Tibial nerve (tissue), 4 donors: ENCODE results near the gene B3GNT9. TPM values are rescaled to one million over a fixed set of nuclear protein-coding genes. Genes with fewer than 3 reads are reported as not detected.
A peak's percentile ranks its signal among the peaks of the same experiment; 100 is the strongest.

Experiments used
- DNase-seq, 2 donors: peaks; one replicate each; pipeline ENCODE4 v3.0.0-alpha.2; 2019; ENCODE audit warnings: low spot score in 2 of 2
- H3K27ac ChIP-seq, 4 donors: fragments of 200-600 bp; sonication (generic) in 3 of 4; one replicate each; pipeline ENCODE4 v1.5.1; 2017 to 2019; ENCODE audit warnings: mild to moderate bottlenecking in 1 of 4
- H3K27me3 ChIP-seq, 2 donors: fragments of 200-600 bp; sonication (generic) in 1 of 2; one replicate each; pipeline versions ENCODE4 v1.5.1 to v1.6.0; 2017 to 2019
- H3K36me3 ChIP-seq, 3 donors: fragments of 200-600 bp; sonication (generic); one replicate each; pipeline ENCODE4 v1.5.1; 2018 to 2019
- H3K4me1 ChIP-seq, 4 donors: fragments of 200-600 bp; sonication (generic) in 3 of 4; one replicate each; pipeline ENCODE4 v1.5.1; 2017 to 2019
- H3K4me3 ChIP-seq, 4 donors: fragments of 200-600 bp; sonication (generic) in 3 of 4; one replicate each; pipeline ENCODE4 v1.5.1; 2017 to 2019; ENCODE audit warnings: mild to moderate bottlenecking in 1 of 4, moderate library complexity in 1 of 4
- H3K9me3 ChIP-seq, 4 donors: fragments of 200-600 bp; sonication (generic) in 3 of 4; one replicate each; pipeline ENCODE4 v1.5.1; 2017 to 2019
- CTCF ChIP-seq, 5 experiments: fragments of 200-600 bp in 3 of 5; fragments of 450-650 bp in 2 of 5; sonication (generic) in 3 of 5; IDR thresholded peaks; one replicate each; pipeline ENCODE4 v1.5.1; 2016 to 2019; ENCODE audit warnings: antibody characterized with exemption in 5 of 5, mild to moderate bottlenecking in 3 of 5, moderate library complexity in 2 of 5
- EP300 ChIP-seq, 2 donors: sonication (generic); formaldehyde crosslinking; IDR thresholded peaks; one replicate each; pipeline ENCODE4 v1.6.1; 2017; ENCODE audit warnings: antibody characterized with exemption in 2 of 2, mild to moderate bottlenecking in 1 of 2
- POLR2A ChIP-seq, 2 donors: fragments of 450-650 bp; IDR thresholded peaks; one replicate each; pipeline ENCODE4 v1.6.1; 2017; ENCODE audit warnings: antibody characterized with exemption in 2 of 2, mild to moderate bottlenecking in 2 of 2, moderate library complexity in 2 of 2
- WGBS, 2 donors: methylation state at CpG; one replicate each; pipeline ENCODE4 v1.1.5; 2018; 5-methylcytosine and 5-hydroxymethylcytosine counted together
- total RNA-seq, 4 donors: library from RNA; depleted of rRNA; stranded (reverse); fragments of >200 nt; gene quantifications; one replicate each; pipeline ENCODE4 v1.1.0, GENCODE V29; 2016

B3GNT9 gene
- total RNA-seq, 4 donors from 2014 or later = 9.3 to 23.1 (median 18.4) TPM

- Histone ChIP-seq H3K36me3 (no peaks in the 10 kb centered on the region), H3K27ac (no peak overlapping the region), H3K27me3 (no peaks in the 10 kb centered on the region), H3K9me3 (no peaks in the 10 kb centered on the region), H3K4me3 (no peak overlapping the region), H3K4me1 (peaks cover 0 to 39% (median 16%) of the 10 kb centered on the region in 4 donors)
- TF ChIP-seq POLR2A (IDR thresholded peaks at IDR 0.05) (no peak), EP300 (IDR thresholded peaks at IDR 0.05) (no peak), CTCF (IDR thresholded peaks at IDR 0.05) (no peak)
- 45 to 56% methylated on average over 5 of the region's 5 CpGs for WGBS, 2 donors
- DNase-seq = no peak
Observed at GRCh38 chr16:67186550-67186950, 35.8 kb upstream of the B3GNT9 start.

GRCh38 chr16:67185651-67186134, 34.9 kb upstream of the B3GNT9 start:
- H3K27me3 ChIP-seq = no peaks in the 10 kb centered on the region
- 6 to 12% methylated on average over 12 of the region's 12 CpGs for WGBS, 2 donors
- H3K36me3 ChIP-seq = no peaks in the 10 kb centered on the region
- H3K9me3 ChIP-seq = no peaks in the 10 kb centered on the region
- DNase-seq = no peak
- H3K4me1 ChIP-seq = peaks cover 0 to 39% (median 18%) of the 10 kb centered on the region in 4 donors
- H3K4me3 ChIP-seq = peak overlapping the region in 3 of 4 donors; percentile 2 to 76 (median 3)
- peak overlapping the region in 1 of 4 donors; percentile 99 for H3K27ac ChIP-seq
- TF ChIP-seq EP300 (IDR thresholded peaks at IDR 0.05) = no peak
- TF ChIP-seq POLR2A (IDR thresholded peaks at IDR 0.05) = no peak
- TF ChIP-seq CTCF (IDR thresholded peaks at IDR 0.05) = peak in 1 of 5 experiments; percentile 14

- peak overlapping the region in 3 of 4 donors; percentile 92 to 99 (median 93) for H3K27ac ChIP-seq
Observed at GRCh38 chr16:67184995-67185650, 34.3 kb upstream of the B3GNT9 start.

GRCh38 chr16:67184453-67184994, 33.7 kb upstream of the B3GNT9 start:
- 17 to 20% methylated on average over 1 to 36 of the region's 59 CpGs for WGBS, 2 donors
- Histone ChIP-seq H3K4me3 (peak overlapping the region; percentile 49 to 76 (median 68)), H3K27ac (peak overlapping the region; percentile 92 to 99 (median 94)), H3K36me3 (no peaks in the 10 kb centered on the region), H3K27me3 (no peaks in the 10 kb centered on the region), H3K9me3 (no peaks in the 10 kb centered on the region), H3K4me1 (peaks cover 0 to 43% (median 18%) of the 10 kb centered on the region in 4 donors)
- no peak for TF ChIP-seq EP300 (IDR thresholded peaks at IDR 0.05)
- TF ChIP-seq CTCF (IDR thresholded peaks at IDR 0.05) = no peak
- TF ChIP-seq POLR2A (IDR thresholded peaks at IDR 0.05) = no peak
- DNase-seq = no peak

More at GRCh38 chr16:67184995-67185650, 34.3 kb upstream of the B3GNT9 start:
- H3K4me1 ChIP-seq = peaks cover 0 to 39% (median 18%) of the 10 kb centered on the region in 4 donors
- no peaks in the 10 kb centered on the region for H3K27me3 ChIP-seq
- 13 to 15% methylated on average over 16 to 33 of the region's 43 CpGs for WGBS, 2 donors
- no peaks in the 10 kb centered on the region for H3K9me3 ChIP-seq
- peak; percentile 90 to 95 for DNase-seq
- peak overlapping the region; percentile 49 to 76 (median 68) for H3K4me3 ChIP-seq
- no peaks in the 10 kb centered on the region for H3K36me3 ChIP-seq
- peak in 1 of 2 donors; percentile 60 for TF ChIP-seq EP300 (IDR thresholded peaks at IDR 0.05)
- TF ChIP-seq POLR2A (IDR thresholded peaks at IDR 0.05) = no peak
- TF ChIP-seq CTCF (IDR thresholded peaks at IDR 0.05) = peak; percentile 78 to 92 (median 88)
